Type B pancreatic cell (in vitro differentiated cells): Measurements from ENCODE around the gene B3GAT3. TPM values are rescaled to one million over a fixed set of nuclear protein-coding genes. Genes with fewer than 3 reads are reported as not detected.
"Not testable (repeated sequence)": the region's sequence is repeated elsewhere in the genome, so short reads cannot be mapped to it uniquely, and the experiment has no call there.

Experiments used
- DNase-seq: peaks from one replicate; pipeline ENCODE4 v3.0.0; 2021; ENCODE audit warnings: mixed read lengths; ENCODE audit not compliant: unreplicated experiment; ENCODE audit errors: extremely low spot score
- H3K27ac Mint-ChIP-seq: 2 replicates; pipeline ENCODE4 v1.8.0; 2021; ENCODE audit warnings: mild to moderate bottlenecking, mixed read lengths
- H3K27me3 Mint-ChIP-seq: 2 replicates; pipeline ENCODE4 v1.8.0; 2021; ENCODE audit warnings: mixed read lengths
- H3K36me3 Mint-ChIP-seq: 2 replicates; pipeline ENCODE4 v1.8.0; 2021; ENCODE audit warnings: mixed read lengths
- H3K4me1 Mint-ChIP-seq: one replicate; pipeline ENCODE4 v1.8.0; 2021; ENCODE audit warnings: mixed read lengths; ENCODE audit not compliant: unreplicated experiment
- H3K4me3 Mint-ChIP-seq: 2 replicates; pipeline ENCODE4 v1.8.0; 2021; ENCODE audit warnings: mild to moderate bottlenecking, mixed read lengths
- H3K9me3 Mint-ChIP-seq: 2 replicates; pipeline ENCODE4 v1.8.0; 2021; ENCODE audit warnings: mixed read lengths
- CTCF ChIP-seq: fragments of 200-600 bp; sonication (generic); conservative IDR thresholded peaks from 2 replicates; pipeline ENCODE4 v1.5.0; 2021; ENCODE audit warnings: antibody characterized with exemption, mild to moderate bottlenecking
- total RNA-seq: library from RNA; stranded (reverse); gene quantifications from 2 replicates; pipeline ENCODE4 v1.2.1, GENCODE V29; 2021; ENCODE audit warnings: low replicate concordance

Gene B3GAT3
- total RNA-seq, 1 donor from 2014 or later: 50.0 TPM

- Mint-ChIP-seq H3K36me3 (peaks cover 37% of the 10 kb centered on the region), H3K4me3 (no peak overlapping the region), H3K27ac (peak overlapping the region; percentile 19), H3K4me1 (no peaks in the 10 kb centered on the region), H3K9me3 (no peaks in the 10 kb centered on the region), H3K27me3 (no peaks in the 10 kb centered on the region)
- DNase-seq: no peak
- TF ChIP-seq CTCF: no peak
These were observed 10.7 kb upstream of the B3GAT3 start for GRCh38 chr11:62632492-62632891.

GRCh38 chr11:62627713-62628112 is 5.9 kb upstream of the B3GAT3 start:
- Mint-ChIP-seq H3K27ac (no peak overlapping the region), H3K9me3 (no peaks in the 10 kb centered on the region), H3K4me1 (no peaks in the 10 kb centered on the region), H3K36me3 (peaks cover 36% of the 10 kb centered on the region), H3K4me3 (no peak overlapping the region), H3K27me3 (no peaks in the 10 kb centered on the region)
- TF ChIP-seq CTCF: no peak
- DNase-seq: no peak

- DNase-seq: no peak
- Mint-ChIP-seq H3K4me3 (peak overlapping the region; percentile 98), H3K4me1 (peaks cover 19% of the 10 kb centered on the region), H3K9me3 (no peaks in the 10 kb centered on the region), H3K27me3 (no peaks in the 10 kb centered on the region), H3K36me3 (peaks cover 14% of the 10 kb centered on the region), H3K27ac (peak overlapping the region; percentile 94)
- no peak for TF ChIP-seq CTCF
These were observed 797 bp upstream of the B3GAT3 start for GRCh38 chr11:62622476-62623089.

- peaks cover 9% of the 10 kb centered on the region for H3K36me3 Mint-ChIP-seq
These were observed 689 bp downstream of the B3GAT3 start for GRCh38 chr11:62621027-62621566.

GRCh38 chr11:62616957-62617356 is 4.8 kb downstream of the B3GAT3 start:
- H3K4me1 Mint-ChIP-seq: peaks cover 16% of the 10 kb centered on the region
- not testable (repeated sequence) for H3K4me3 Mint-ChIP-seq, H3K9me3 Mint-ChIP-seq, H3K27ac Mint-ChIP-seq, H3K27me3 Mint-ChIP-seq, DNase-seq, H3K36me3 Mint-ChIP-seq

More at GRCh38 chr11:62621027-62621566, 689 bp downstream of the B3GAT3 start:
- Mint-ChIP-seq H3K9me3 (no peaks in the 10 kb centered on the region), H3K27me3 (no peaks in the 10 kb centered on the region), H3K27ac (peak overlapping the region; percentile 93), H3K4me3 (peak overlapping the region; percentile 98), H3K4me1 (peaks cover 19% of the 10 kb centered on the region)
- DNase-seq: no peak
- no peak for TF ChIP-seq CTCF

- no peak for TF ChIP-seq CTCF
- no peak for DNase-seq
- Mint-ChIP-seq H3K27ac (no peak overlapping the region), H3K36me3 (peaks cover 8% of the 10 kb centered on the region), H3K4me1 (peaks cover 14% of the 10 kb centered on the region), H3K4me3 (no peak overlapping the region), H3K9me3 (no peaks in the 10 kb centered on the region), H3K27me3 (no peaks in the 10 kb centered on the region)
These were observed 6.3 kb downstream of the B3GAT3 start for GRCh38 chr11:62615521-62615920.
